ENCODE measurements around the gene CHAF1A.

Gene CHAF1A

GRCh38 chr19:4442819-4443146, 40.3 kb downstream of the CHAF1A start:
- no peak for DNase-seq

GRCh38 chr19:4443188-4443587, 40.7 kb downstream of the CHAF1A start:
- DNase-seq = no peak

- no peak for DNase-seq
Observed at GRCh38 chr19:4443966-4444764, 41.7 kb downstream of the CHAF1A start.

GRCh38 chr19:4444765-4445741, 42.6 kb downstream of the CHAF1A start:
- no peak for DNase-seq

- DNase-seq = no peak
Observed at GRCh38 chr19:4445963-4446703, 43.7 kb downstream of the CHAF1A start.

- no peak for DNase-seq
Observed at GRCh38 chr19:4446704-4447200, 44.3 kb downstream of the CHAF1A start.

GRCh38 chr19:4447327-4448146, 45.1 kb downstream of the CHAF1A start:
- no peak for DNase-seq

- no peak for DNase-seq
Observed at GRCh38 chr19:4448147-4448985, 45.9 kb downstream of the CHAF1A start.

- DNase-seq = no peak
Observed at GRCh38 chr19:4449022-4449638, 46.7 kb downstream of the CHAF1A start.

GRCh38 chr19:4449639-4450028, 47.2 kb downstream of the CHAF1A start:
- no peak for DNase-seq

GRCh38 chr19:4452230-4452990, 50.0 kb downstream of the CHAF1A start:
- no peak for DNase-seq

- no peak for DNase-seq
Observed at GRCh38 chr19:4453232-4454179, 51.1 kb downstream of the CHAF1A start.

- no peak for DNase-seq
Observed at GRCh38 chr19:4454747-4455718, 52.6 kb downstream of the CHAF1A start.

- no peak for DNase-seq
Observed at GRCh38 chr19:4455719-4456475, 53.5 kb downstream of the CHAF1A start.

GRCh38 chr19:4456476-4456842, 54.0 kb downstream of the CHAF1A start:
- no peak for DNase-seq

- DNase-seq = peak; percentile 55
Observed at GRCh38 chr19:4456843-4457653, 54.6 kb downstream of the CHAF1A start.

Data from activated CD4-positive, alpha-beta T cell treated with anti-CD3 and anti-CD28 coated beads, Interleukin-10, Interleukin-2, amounts not matched to agents 100 ng/mL and 50 ng/mL, durations not matched to agents 16 hours and 8 hours (primary cell).